Karpas-422 (cell line): ENCODE data around the gene TRERF1. TPM values are rescaled to one million over a fixed set of nuclear protein-coding genes. Genes with fewer than 3 reads are reported as not detected.

Source experiments
- DNase-seq: peaks from one replicate; pipeline ENCODE4 v3.0.0-alpha.2; 2015
- H2AFZ ChIP-seq: fragments of 200-600 bp; sonication (generic); 2 replicates; pipeline ENCODE4 v1.6.1; 2014; ENCODE audit warnings: antibody characterized with exemption, low read length, mixed read lengths
- H3K27ac ChIP-seq: fragments of 200-600 bp; sonication (generic); 2 replicates; pipeline ENCODE4 v1.5.1; 2014; ENCODE audit warnings: mild to moderate bottlenecking, low read length, moderate library complexity
- H3K27me3 ChIP-seq: fragments of 200-600 bp; sonication (generic); 2 replicates; pipeline ENCODE4 v1.6.1; 2014; ENCODE audit warnings: low read length, mixed read lengths
- H3K36me3 ChIP-seq: fragments of 200-600 bp; sonication (generic); 2 replicates; pipeline ENCODE4 v1.6.1; 2014; ENCODE audit warnings: low read length, mixed read lengths; ENCODE audit not compliant: insufficient read depth
- H3K4me1 ChIP-seq: fragments of 200-600 bp; sonication (generic); 2 replicates; pipeline ENCODE4 v1.6.1; 2014; ENCODE audit warnings: mild to moderate bottlenecking, low read length, mixed read lengths
- H3K4me2 ChIP-seq: fragments of 200-600 bp; sonication (generic); 2 replicates; pipeline ENCODE4 v1.6.1; 2014; ENCODE audit warnings: low read length, low read depth, mild to moderate bottlenecking; ENCODE audit not compliant: poor library complexity, severe bottlenecking
- H3K4me3 ChIP-seq: fragments of 200-600 bp; sonication (generic); 2 replicates; pipeline ENCODE4 v1.5.1; 2014; ENCODE audit warnings: mild to moderate bottlenecking, antibody characterized with exemption, low read length, mixed read lengths
- H3K79me2 ChIP-seq: fragments of 200-600 bp; sonication (generic); 2 replicates; pipeline ENCODE4 v1.6.1; 2014; ENCODE audit warnings: mild to moderate bottlenecking, low read length, mixed read lengths
- H3K9ac ChIP-seq: fragments of 200-600 bp; sonication (generic); 2 replicates; pipeline ENCODE4 v1.6.0; 2014; ENCODE audit warnings: low read length
- H3K9me2 ChIP-seq: fragments of 200-600 bp; sonication (generic), shearing (Covaris generic); replicated peaks from 2 replicates; pipeline ENCODE4 v1.6.0; 2014; ENCODE audit warnings: mild to moderate bottlenecking, low read length, moderate library complexity; ENCODE audit not compliant: insufficient read depth
- H3K9me3 ChIP-seq: fragments of 300-700, 200-600 bp; sonication (generic); 2 replicates; pipeline ENCODE4 v1.6.1; 2014; ENCODE audit warnings: low read length, mixed read lengths
- H4K20me1 ChIP-seq: fragments of 200-600 bp; sonication (generic); 2 replicates; pipeline ENCODE4 v1.6.1; 2014; ENCODE audit warnings: mild to moderate bottlenecking, antibody characterized with exemption, low read length, low read depth; ENCODE audit not compliant: insufficient read depth
- total RNA-seq: library from RNA; depleted of rRNA; stranded (reverse); fragments of >200 nt; shearing (Covaris generic); gene quantifications from 2 replicates; pipeline ENCODE4 v1.2.3, GENCODE V29; 2014; ENCODE audit warnings: low replicate concordance

TRERF1 gene
- total RNA-seq, 1 experiment from 2014 or later: 32.7 TPM

GRCh38 chr6:42401613-42401951 lies 50.1 kb downstream of the TRERF1 start:
- peak overlapping the region; percentile 15; the same call in 1 of the 2 replicates for H3K27ac ChIP-seq
- no peaks in the 10 kb centered on the region for H3K9me3 ChIP-seq
- peaks cover 2% of the 10 kb centered on the region for H4K20me1 ChIP-seq
- no peak for DNase-seq
- no peak overlapping the region for H2AFZ ChIP-seq
- H3K27me3 ChIP-seq: no peaks in the 10 kb centered on the region
- H3K4me3 ChIP-seq: no peak overlapping the region
- no peaks in the 10 kb centered on the region for H3K9me2 ChIP-seq
- no peak overlapping the region for H3K9ac ChIP-seq
- H3K79me2 ChIP-seq: peaks cover 99% of the 10 kb centered on the region
- no peak overlapping the region for H3K4me2 ChIP-seq
- H3K36me3 ChIP-seq: no peaks in the 10 kb centered on the region; the same call in 1 of the 2 replicates
- peaks cover 55% of the 10 kb centered on the region for H3K4me1 ChIP-seq

GRCh38 chr6:42400886-42401612 lies 50.7 kb downstream of the TRERF1 start:
- Histone ChIP-seq H3K9ac (no peak overlapping the region), H3K9me3 (no peaks in the 10 kb centered on the region), H3K36me3 (no peaks in the 10 kb centered on the region; the same call in 1 of the 2 replicates), H3K4me2 (no peak overlapping the region), H3K27ac (no peak overlapping the region), H3K9me2 (no peaks in the 10 kb centered on the region), H3K27me3 (no peaks in the 10 kb centered on the region), H3K4me1 (peaks cover 55% of the 10 kb centered on the region), H4K20me1 (no peaks in the 10 kb centered on the region; the same call in 1 of the 2 replicates), H3K79me2 (peaks cover 99% of the 10 kb centered on the region), H3K4me3 (no peak overlapping the region), H2AFZ (no peak overlapping the region)
- no peak for DNase-seq

GRCh38 chr6:42400061-42400760 lies 51.5 kb downstream of the TRERF1 start:
- Histone ChIP-seq H3K36me3 (no peaks in the 10 kb centered on the region; the same call in 1 of the 2 replicates), H3K9ac (no peak overlapping the region), H2AFZ (no peak overlapping the region), H3K9me2 (no peaks in the 10 kb centered on the region), H3K4me2 (no peak overlapping the region), H3K4me3 (no peak overlapping the region), H3K79me2 (peaks cover 100% of the 10 kb centered on the region), H3K27me3 (no peaks in the 10 kb centered on the region), H4K20me1 (no peaks in the 10 kb centered on the region; the same call in 1 of the 2 replicates), H3K4me1 (peaks cover 57% of the 10 kb centered on the region), H3K9me3 (no peaks in the 10 kb centered on the region), H3K27ac (no peak overlapping the region)
- no peak for DNase-seq

- peaks cover 100% of the 10 kb centered on the region for H3K79me2 ChIP-seq
- H3K9ac ChIP-seq: peak overlapping the region; percentile 35
These were observed 55.0 kb downstream of the TRERF1 start for GRCh38 chr6:42396720-42397119.

GRCh38 chr6:42394881-42395620 lies 56.7 kb downstream of the TRERF1 start:
- Histone ChIP-seq H3K9me3 (no peaks in the 10 kb centered on the region), H3K36me3 (no peaks in the 10 kb centered on the region), H3K27me3 (no peaks in the 10 kb centered on the region), H3K9ac (peak overlapping the region; percentile 54), H3K9me2 (no peaks in the 10 kb centered on the region), H3K4me1 (peaks cover 100% of the 10 kb centered on the region), H2AFZ (no peak overlapping the region), H4K20me1 (no peaks in the 10 kb centered on the region; the same call in 1 of the 2 replicates), H3K4me3 (peak overlapping the region; percentile 33), H3K79me2 (peaks cover 100% of the 10 kb centered on the region), H3K27ac (peak overlapping the region; percentile 73), H3K4me2 (peak overlapping the region; percentile 60)
- peak; percentile 64 for DNase-seq

More at GRCh38 chr6:42396720-42397119, 55.0 kb downstream of the TRERF1 start:
- H3K4me2 ChIP-seq: peak overlapping the region; percentile 41
- no peaks in the 10 kb centered on the region for H3K27me3 ChIP-seq
- H3K4me3 ChIP-seq: no peak overlapping the region
- H3K36me3 ChIP-seq: no peaks in the 10 kb centered on the region
- H4K20me1 ChIP-seq: no peaks in the 10 kb centered on the region; the same call in 1 of the 2 replicates
- DNase-seq: peak; percentile 84
- H3K27ac ChIP-seq: peak overlapping the region; percentile 73
- H3K9me3 ChIP-seq: no peaks in the 10 kb centered on the region
- no peaks in the 10 kb centered on the region for H3K9me2 ChIP-seq
- no peak overlapping the region for H2AFZ ChIP-seq
- peaks cover 84% of the 10 kb centered on the region for H3K4me1 ChIP-seq

- no peak for DNase-seq
- peak overlapping the region; percentile 60 for H3K4me2 ChIP-seq
- H3K4me1 ChIP-seq: peaks cover 100% of the 10 kb centered on the region
- no peak overlapping the region for H2AFZ ChIP-seq
- H3K9me2 ChIP-seq: no peaks in the 10 kb centered on the region
- H3K27me3 ChIP-seq: no peaks in the 10 kb centered on the region
- no peaks in the 10 kb centered on the region; the same call in 1 of the 2 replicates for H4K20me1 ChIP-seq
- peak overlapping the region; percentile 33 for H3K4me3 ChIP-seq
- no peaks in the 10 kb centered on the region for H3K9me3 ChIP-seq
- no peaks in the 10 kb centered on the region for H3K36me3 ChIP-seq
- peaks cover 100% of the 10 kb centered on the region for H3K79me2 ChIP-seq
- peak overlapping the region; percentile 54 for H3K9ac ChIP-seq
- peak overlapping the region; percentile 73 for H3K27ac ChIP-seq
These were observed 57.6 kb downstream of the TRERF1 start for GRCh38 chr6:42394151-42394550.

GRCh38 chr6:42393339-42393738 lies 58.4 kb downstream of the TRERF1 start:
- Histone ChIP-seq H3K9me3 (no peaks in the 10 kb centered on the region), H3K36me3 (no peaks in the 10 kb centered on the region), H3K79me2 (peaks cover 100% of the 10 kb centered on the region), H3K4me2 (peak overlapping the region; percentile 60), H3K9ac (peak overlapping the region; percentile 13; the same call in 1 of the 2 replicates), H3K27ac (peak overlapping the region; percentile 73), H3K4me3 (no peak overlapping the region), H3K4me1 (peaks cover 100% of the 10 kb centered on the region), H4K20me1 (no peaks in the 10 kb centered on the region; the same call in 1 of the 2 replicates), H3K9me2 (no peaks in the 10 kb centered on the region), H3K27me3 (no peaks in the 10 kb centered on the region), H2AFZ (no peak overlapping the region)
- no peak for DNase-seq

GRCh38 chr6:42392833-42393232 lies 58.9 kb downstream of the TRERF1 start:
- no peaks in the 10 kb centered on the region for H3K36me3 ChIP-seq
- H3K9ac ChIP-seq: no peak overlapping the region
- H2AFZ ChIP-seq: no peak overlapping the region
- H3K79me2 ChIP-seq: peaks cover 100% of the 10 kb centered on the region
- H3K4me1 ChIP-seq: peaks cover 100% of the 10 kb centered on the region
- no peaks in the 10 kb centered on the region for H3K9me3 ChIP-seq
- H3K27me3 ChIP-seq: no peaks in the 10 kb centered on the region
- no peaks in the 10 kb centered on the region; the same call in 1 of the 2 replicates for H4K20me1 ChIP-seq
- no peak overlapping the region for H3K4me2 ChIP-seq
- H3K4me3 ChIP-seq: no peak overlapping the region
- peak overlapping the region; percentile 73 for H3K27ac ChIP-seq
- no peaks in the 10 kb centered on the region for H3K9me2 ChIP-seq
- DNase-seq: no peak
